ENCODE results near the gene SGPP2.
"Not testable (repeated sequence)": the region's sequence is repeated elsewhere in the genome, so short reads cannot be mapped to it uniquely, and the experiment has no call there.

The SGPP2 gene

GRCh38 chr2:222418739-222419138, 5.6 kb upstream of the SGPP2 start:
- peaks cover 2% of the 10 kb centered on the region for H3K36me3 Mint-ChIP-seq (ENCODE audit: low read depth)
- H3K4me3 Mint-ChIP-seq: no peak overlapping the region
- peaks cover 15% of the 10 kb centered on the region for H3K9me3 Mint-ChIP-seq
- H3K4me1 Mint-ChIP-seq (ENCODE audit: low read depth): peaks cover 11% of the 10 kb centered on the region
- peaks cover 27% of the 10 kb centered on the region for H3K27me3 Mint-ChIP-seq (ENCODE audit: low read depth)
- no peak overlapping the region for H3K27ac Mint-ChIP-seq

GRCh38 chr2:222420508-222420907, 3.8 kb upstream of the SGPP2 start:
- no peak overlapping the region for H3K27ac Mint-ChIP-seq
- H3K27me3 Mint-ChIP-seq (ENCODE audit: low read depth): peaks cover 37% of the 10 kb centered on the region
- H3K36me3 Mint-ChIP-seq (ENCODE audit: low read depth): peaks cover 4% of the 10 kb centered on the region
- peaks cover 5% of the 10 kb centered on the region for H3K9me3 Mint-ChIP-seq
- H3K4me3 Mint-ChIP-seq: no peak overlapping the region
- H3K4me1 Mint-ChIP-seq (ENCODE audit: low read depth): peaks cover 17% of the 10 kb centered on the region

- peaks cover 4% of the 10 kb centered on the region for H3K36me3 Mint-ChIP-seq (ENCODE audit: low read depth)
- H3K4me1 Mint-ChIP-seq (ENCODE audit: low read depth): peaks cover 22% of the 10 kb centered on the region
- no peak overlapping the region for H3K4me3 Mint-ChIP-seq
- H3K27me3 Mint-ChIP-seq (ENCODE audit: low read depth): peaks cover 40% of the 10 kb centered on the region
- H3K9me3 Mint-ChIP-seq: no peaks in the 10 kb centered on the region
- no peak overlapping the region for H3K27ac Mint-ChIP-seq
Observed at GRCh38 chr2:222421626-222422025, 2.7 kb upstream of the SGPP2 start.

GRCh38 chr2:222423186-222423585, 1.2 kb upstream of the SGPP2 start:
- peak overlapping the region; percentile 96 for H3K27ac Mint-ChIP-seq

GRCh38 chr2:222423632-222424275, 589 bp upstream of the SGPP2 start:
- peaks cover 38% of the 10 kb centered on the region for H3K4me1 Mint-ChIP-seq (ENCODE audit: low read depth)
- H3K4me3 Mint-ChIP-seq: peak overlapping the region; percentile 98
- peak overlapping the region; percentile 96 for H3K27ac Mint-ChIP-seq
- peaks cover 43% of the 10 kb centered on the region for H3K27me3 Mint-ChIP-seq (ENCODE audit: low read depth)
- H3K9me3 Mint-ChIP-seq: no peaks in the 10 kb centered on the region
- H3K36me3 Mint-ChIP-seq (ENCODE audit: low read depth): peaks cover 4% of the 10 kb centered on the region

More at GRCh38 chr2:222423186-222423585, 1.2 kb upstream of the SGPP2 start:
- peaks cover 4% of the 10 kb centered on the region for H3K36me3 Mint-ChIP-seq (ENCODE audit: low read depth)
- H3K27me3 Mint-ChIP-seq (ENCODE audit: low read depth): peaks cover 43% of the 10 kb centered on the region
- peaks cover 35% of the 10 kb centered on the region for H3K4me1 Mint-ChIP-seq (ENCODE audit: low read depth)
- peak overlapping the region; percentile 98 for H3K4me3 Mint-ChIP-seq
- H3K9me3 Mint-ChIP-seq: no peaks in the 10 kb centered on the region

- peaks cover 38% of the 10 kb centered on the region for H3K4me1 Mint-ChIP-seq (ENCODE audit: low read depth)
- H3K27ac Mint-ChIP-seq: peak overlapping the region; percentile 91
- peaks cover 9% of the 10 kb centered on the region for H3K9me3 Mint-ChIP-seq
- peaks cover 43% of the 10 kb centered on the region for H3K27me3 Mint-ChIP-seq (ENCODE audit: low read depth)
- H3K4me3 Mint-ChIP-seq: peak overlapping the region; percentile 91
- H3K36me3 Mint-ChIP-seq (ENCODE audit: low read depth): peaks cover 17% of the 10 kb centered on the region
Observed at GRCh38 chr2:222424729-222425671, 657 bp downstream of the SGPP2 start.

- peaks cover 21% of the 10 kb centered on the region for H3K36me3 Mint-ChIP-seq (ENCODE audit: low read depth)
- peaks cover 53% of the 10 kb centered on the region for H3K4me1 Mint-ChIP-seq (ENCODE audit: low read depth)
- H3K9me3 Mint-ChIP-seq: peaks cover 13% of the 10 kb centered on the region
- peak overlapping the region; percentile 82 for H3K27ac Mint-ChIP-seq
- H3K4me3 Mint-ChIP-seq: peak overlapping the region; percentile 45
- H3K27me3 Mint-ChIP-seq (ENCODE audit: low read depth): peaks cover 25% of the 10 kb centered on the region
Observed at GRCh38 chr2:222427646-222428301, 3.4 kb downstream of the SGPP2 start.

- Mint-ChIP-seq H3K4me1 (ENCODE audit: low read depth) (peaks cover 44% of the 10 kb centered on the region), H3K27ac (no peak overlapping the region), H3K9me3 (peaks cover 13% of the 10 kb centered on the region), H3K4me3 (no peak overlapping the region), H3K27me3 (ENCODE audit: low read depth) (peaks cover 11% of the 10 kb centered on the region), H3K36me3 (ENCODE audit: low read depth) (peaks cover 17% of the 10 kb centered on the region)
Observed at GRCh38 chr2:222430071-222430470, 5.7 kb downstream of the SGPP2 start.

GRCh38 chr2:222430681-222431080, 6.3 kb downstream of the SGPP2 start:
- peaks cover 5% of the 10 kb centered on the region for H3K27me3 Mint-ChIP-seq (ENCODE audit: low read depth)

GRCh38 chr2:222431869-222432268, 7.5 kb downstream of the SGPP2 start:
- Mint-ChIP-seq H3K27me3 (ENCODE audit: low read depth) (peaks cover 2% of the 10 kb centered on the region), H3K4me1 (ENCODE audit: low read depth) (peaks cover 35% of the 10 kb centered on the region), H3K36me3 (ENCODE audit: low read depth) (peaks cover 17% of the 10 kb centered on the region), H3K9me3 (peaks cover 13% of the 10 kb centered on the region), H3K4me3 (no peak overlapping the region), H3K27ac (no peak overlapping the region)

More at GRCh38 chr2:222430681-222431080, 6.3 kb downstream of the SGPP2 start:
- Mint-ChIP-seq H3K27ac (no peak overlapping the region), H3K4me3 (no peak overlapping the region), H3K9me3 (peaks cover 13% of the 10 kb centered on the region), H3K4me1 (ENCODE audit: low read depth) (peaks cover 42% of the 10 kb centered on the region), H3K36me3 (ENCODE audit: low read depth) (peaks cover 17% of the 10 kb centered on the region)

GRCh38 chr2:222433332-222434173, 9.2 kb downstream of the SGPP2 start:
- peaks cover 22% of the 10 kb centered on the region for H3K4me1 Mint-ChIP-seq (ENCODE audit: low read depth)
- H3K9me3 Mint-ChIP-seq: peaks cover 17% of the 10 kb centered on the region
- H3K27ac Mint-ChIP-seq: no peak overlapping the region
- no peaks in the 10 kb centered on the region for H3K27me3 Mint-ChIP-seq (ENCODE audit: low read depth)
- no peak overlapping the region for H3K4me3 Mint-ChIP-seq
- H3K36me3 Mint-ChIP-seq (ENCODE audit: low read depth): peaks cover 20% of the 10 kb centered on the region

GRCh38 chr2:222434204-222434603, 9.9 kb downstream of the SGPP2 start:
- Mint-ChIP-seq H3K27me3 (ENCODE audit: low read depth) (no peaks in the 10 kb centered on the region), H3K27ac (no peak overlapping the region), H3K4me1 (ENCODE audit: low read depth) (peaks cover 22% of the 10 kb centered on the region), H3K9me3 (peaks cover 17% of the 10 kb centered on the region), H3K4me3 (no peak overlapping the region), H3K36me3 (ENCODE audit: low read depth) (peaks cover 15% of the 10 kb centered on the region)

GRCh38 chr2:222435400-222436039, 11.2 kb downstream of the SGPP2 start:
- H3K36me3 Mint-ChIP-seq (ENCODE audit: low read depth); H3K27ac Mint-ChIP-seq; H3K9me3 Mint-ChIP-seq; H3K27me3 Mint-ChIP-seq (ENCODE audit: low read depth); H3K4me3 Mint-ChIP-seq: not testable (repeated sequence)
- H3K4me1 Mint-ChIP-seq (ENCODE audit: low read depth): peaks cover 22% of the 10 kb centered on the region
